ENCODE data around the gene C1QTNF1.

DNA sequence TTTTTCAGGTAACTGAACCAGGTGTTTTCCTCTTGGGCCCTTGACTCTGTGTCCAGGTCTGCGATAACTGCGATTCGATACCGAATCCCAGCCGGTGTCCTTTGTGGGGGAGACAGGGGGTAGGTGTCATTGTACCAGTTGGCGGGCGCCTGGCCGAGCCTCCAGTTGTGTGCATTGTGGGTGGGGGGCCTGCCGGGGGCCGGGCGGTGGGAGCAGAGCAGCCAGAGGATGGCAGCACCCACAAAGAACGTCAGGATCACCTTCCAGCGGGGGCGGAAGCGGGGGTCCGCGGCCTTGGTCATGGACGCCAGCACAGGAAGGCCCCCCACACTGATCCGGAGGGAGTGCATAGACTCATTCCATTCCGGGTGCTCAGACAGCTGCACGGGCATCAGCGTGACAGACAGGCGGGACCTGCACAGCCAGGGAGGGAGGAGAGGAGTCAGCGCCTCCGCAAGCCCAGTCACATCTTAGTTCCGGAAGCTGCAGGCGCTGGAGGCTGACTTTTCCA lies 26.7 kb upstream of the C1QTNF1 start:
- TF ChIP-seq CTCF (conservative IDR thresholded peaks at IDR 0.05; ENCODE audit: low read depth, low read length) = no peak
- TF ChIP-seq EZH2 (IDR thresholded peaks at IDR 0.05; ENCODE audit: borderline replicate concordance, low read depth, low read length, poor library complexity, severe bottlenecking) = no peak
